ENCODE measurements around the gene HECTD2. TPM values are rescaled to one million over a fixed set of nuclear protein-coding genes. Genes with fewer than 3 reads are reported as not detected.

Gene HECTD2
- polyA plus RNA-seq, 1 donor from 2014 or later, result 87.6 TPM

DNA sequence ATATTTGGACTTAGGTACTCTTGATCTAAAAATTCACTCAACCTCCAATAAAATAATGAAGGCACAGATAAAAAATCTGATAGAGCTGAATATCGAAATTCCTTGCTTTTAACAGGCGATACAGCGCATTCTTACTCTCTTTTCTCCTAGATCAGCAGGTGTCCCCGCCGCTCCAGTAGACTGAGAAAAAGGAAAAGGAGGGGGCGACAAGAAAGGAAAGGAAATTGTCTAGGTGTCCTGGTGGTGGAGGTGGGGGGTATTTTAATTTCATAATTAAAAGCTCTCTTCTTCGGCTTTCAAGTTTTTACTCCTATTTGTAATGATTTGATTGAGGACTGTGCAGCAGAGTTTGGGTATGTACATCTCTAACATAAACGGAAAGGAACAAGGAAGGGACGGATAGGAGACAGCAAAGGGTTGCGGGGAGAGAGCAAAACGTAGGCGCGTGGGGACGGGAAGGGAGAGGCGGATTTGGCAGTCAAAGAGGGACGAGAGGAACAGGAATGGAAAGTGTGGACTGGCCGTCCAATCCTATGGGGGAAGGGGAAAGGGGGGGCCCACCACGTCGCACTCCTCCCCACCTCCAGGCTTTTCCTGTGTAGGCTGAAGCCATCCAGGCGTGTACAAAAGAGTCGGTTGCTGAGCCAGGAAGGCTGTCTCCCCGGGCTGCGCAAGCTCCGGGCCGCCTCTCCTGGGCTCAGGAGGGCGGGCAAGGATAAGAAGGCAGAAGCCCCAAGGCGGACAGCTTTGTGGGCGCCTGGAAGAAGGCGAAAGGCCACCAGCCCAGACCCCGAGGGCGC lies 875 bp upstream of the HECTD2 start:
- Histone ChIP-seq H3K4me2 (ENCODE audit: low read length) (peak overlapping the region; percentile 98), H3K27me3 (ENCODE audit: insufficient read depth, low read depth, low read length) (no peaks in the 10 kb centered on the region), H2AFZ (ENCODE audit: low read depth, low read length) (peak overlapping the region; percentile 97), H3K9ac (ENCODE audit: low read length) (peak overlapping the region; percentile 99), H3K9me3 (ENCODE audit: low read length) (no peaks in the 10 kb centered on the region), H3F3A (ENCODE audit: insufficient read depth, low read length, poor library complexity, severe bottlenecking) (peaks cover 11% of the 10 kb centered on the region), H3K4me3 (ENCODE audit: low read length) (peak overlapping the region; percentile 86), H3K79me2 (replicated peaks; ENCODE audit: insufficient read depth, low read length) (peaks cover 30% of the 10 kb centered on the region), H3K27ac (ENCODE audit: low read length) (peak overlapping the region; percentile 98), H3K9me2 (ENCODE audit: insufficient read depth, low read length) (no peaks in the 10 kb centered on the region), H4K20me1 (ENCODE audit: insufficient read depth) (no peaks in the 10 kb centered on the region), H3K36me3 (ENCODE audit: insufficient read depth, low read length) (no peaks in the 10 kb centered on the region)
- TF ChIP-seq POLR2AphosphoS5 (IDR thresholded peaks at IDR 0.05) (peak; percentile 57), REST (IDR thresholded peaks at IDR 0.05; ENCODE audit: borderline replicate concordance) (peak; percentile 81), MXI1 (conservative IDR thresholded peaks at IDR 0.05; ENCODE audit: poor library complexity, severe bottlenecking) (no peak), TAF1 (IDR thresholded peaks at IDR 0.05; ENCODE audit: low read depth) (peak; percentile 88), RAD21 (conservative IDR thresholded peaks at IDR 0.05) (no peak), EP300 (conservative IDR thresholded peaks at IDR 0.05; ENCODE audit: poor library complexity, severe bottlenecking) (no peak), CTCF (IDR thresholded peaks at IDR 0.05; ENCODE audit: poor library complexity, severe bottlenecking) (peak; percentile 28)

- TF ChIP-seq MXI1 (conservative IDR thresholded peaks at IDR 0.05; ENCODE audit: poor library complexity, severe bottlenecking) (peak; percentile 29), SMC3 (conservative IDR thresholded peaks at IDR 0.05; ENCODE audit: poor library complexity) (no peak), TAF1 (IDR thresholded peaks at IDR 0.05; ENCODE audit: low read depth) (no peak), RAD21 (conservative IDR thresholded peaks at IDR 0.05) (no peak), POLR2AphosphoS5 (IDR thresholded peaks at IDR 0.05) (peak; percentile 30), EP300 (conservative IDR thresholded peaks at IDR 0.05; ENCODE audit: poor library complexity, severe bottlenecking) (peak; percentile 28), EZH2 (IDR thresholded peaks at IDR 0.05; ENCODE audit: borderline replicate concordance, insufficient read depth, low read length, poor library complexity, severe bottlenecking) (no peak), REST (IDR thresholded peaks at IDR 0.05; ENCODE audit: borderline replicate concordance) (peak; percentile 18)
- Histone ChIP-seq H3K9ac (ENCODE audit: low read length) (peak overlapping the region; percentile 77), H3K36me3 (ENCODE audit: insufficient read depth, low read length) (no peaks in the 10 kb centered on the region), H2AFZ (ENCODE audit: low read depth, low read length) (peak overlapping the region; percentile 61), H3K27me3 (ENCODE audit: insufficient read depth, low read depth, low read length) (no peaks in the 10 kb centered on the region), H3F3A (ENCODE audit: insufficient read depth, low read length, poor library complexity, severe bottlenecking) (peaks cover 11% of the 10 kb centered on the region), H3K4me2 (ENCODE audit: low read length) (peak overlapping the region; percentile 76), H3K9me2 (ENCODE audit: insufficient read depth, low read length) (no peaks in the 10 kb centered on the region), H3K27ac (ENCODE audit: low read length) (peak overlapping the region; percentile 80), H4K20me1 (ENCODE audit: insufficient read depth) (no peaks in the 10 kb centered on the region), H3K79me2 (replicated peaks; ENCODE audit: insufficient read depth, low read length) (peaks cover 30% of the 10 kb centered on the region), H3K9me3 (ENCODE audit: low read length) (no peaks in the 10 kb centered on the region), H3K4me3 (ENCODE audit: low read length) (peak overlapping the region; percentile 87)
Observed at GRCh38 chr10:91410638-91411371, 661 bp downstream of the HECTD2 start.
